Muscle layer of duodenum (tissue), 2 donors: ENCODE measurements around the gene AK5.

Experiments
- H3K27ac ChIP-seq: one replicate; pipeline ENCODE4 v1.7.0; 2013; ENCODE audit warnings: mild to moderate bottlenecking, low read length
- H3K27me3 ChIP-seq: one replicate; pipeline ENCODE4 v1.7.0; 2013; ENCODE audit warnings: low read depth, mild to moderate bottlenecking, control low read depth, low read length
- H3K36me3 ChIP-seq, 2 donors: one replicate each; pipeline ENCODE4 v1.7.0; 2013; ENCODE audit warnings: low read length in 2 of 2, control low read depth in 1 of 2, mild to moderate bottlenecking in 1 of 2; ENCODE audit not compliant: insufficient read depth in 2 of 2, control insufficient read depth in 1 of 2
- H3K4me1 ChIP-seq, 2 donors: one replicate each; pipeline ENCODE4 v1.7.0; 2013; ENCODE audit warnings: low read length in 2 of 2, mild to moderate bottlenecking in 2 of 2, control low read depth in 1 of 2, moderate library complexity in 1 of 2; ENCODE audit not compliant: insufficient read depth in 2 of 2, control insufficient read depth in 1 of 2
- H3K4me3 ChIP-seq, 2 donors: one replicate each; pipeline ENCODE4 v1.7.0; 2013; ENCODE audit warnings: low read length in 2 of 2, low read depth in 1 of 2, mild to moderate bottlenecking in 1 of 2
- H3K9me3 ChIP-seq, 2 donors: one replicate each; pipeline ENCODE4 v1.7.0; 2013; ENCODE audit warnings: low read length in 2 of 2, control low read depth in 1 of 2, mild to moderate bottlenecking in 1 of 2; ENCODE audit not compliant: control insufficient read depth in 1 of 2
- donor health status: healthy.

The AK5 gene

DNA sequence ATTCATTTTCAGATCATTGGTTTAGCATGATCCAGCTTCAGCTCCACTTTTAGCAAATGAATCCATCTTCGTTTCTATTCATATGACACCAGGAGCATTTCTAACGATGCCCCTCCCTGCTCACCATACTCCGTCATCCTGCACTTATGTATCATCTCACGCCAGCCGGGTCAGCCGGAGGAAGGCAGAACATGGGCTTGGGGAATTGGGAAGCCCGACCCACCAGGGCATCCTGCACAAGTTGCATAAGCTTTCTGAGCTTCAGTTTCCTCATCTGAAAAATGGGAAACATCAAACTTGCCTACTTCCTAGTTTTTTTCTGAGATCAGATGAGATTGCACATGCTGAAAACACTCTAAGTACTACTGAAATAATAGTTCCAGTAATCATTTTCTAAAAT is 194.7 kb downstream of the AK5 start:
- H3K4me1 ChIP-seq = no peaks in the 10 kb centered on the region
- no peaks in the 10 kb centered on the region for H3K27me3 ChIP-seq
- no peaks in the 10 kb centered on the region for H3K36me3 ChIP-seq

GRCh38 chr1:77484334-77484733 is 202.5 kb downstream of the AK5 start:
- Histone ChIP-seq H3K27ac (no peak overlapping the region), H3K4me3 (no peak overlapping the region), H3K36me3 (no peaks in the 10 kb centered on the region), H3K4me1 (no peaks in the 10 kb centered on the region), H3K27me3 (no peaks in the 10 kb centered on the region), H3K9me3 (no peaks in the 10 kb centered on the region)

More for the DNA sequence above, 194.7 kb downstream of the AK5 start:
- Histone ChIP-seq H3K4me3 (no peak overlapping the region), H3K9me3 (no peaks in the 10 kb centered on the region), H3K27ac (no peak overlapping the region)

GRCh38 chr1:77484926-77485325 is 203.1 kb downstream of the AK5 start:
- Histone ChIP-seq H3K36me3 (no peaks in the 10 kb centered on the region), H3K9me3 (no peaks in the 10 kb centered on the region), H3K27me3 (no peaks in the 10 kb centered on the region), H3K27ac (no peak overlapping the region), H3K4me1 (no peaks in the 10 kb centered on the region), H3K4me3 (no peak overlapping the region)

GRCh38 chr1:77487631-77488030 is 205.8 kb downstream of the AK5 start:
- Histone ChIP-seq H3K9me3 (no peaks in the 10 kb centered on the region), H3K4me3 (no peak overlapping the region), H3K27ac (no peak overlapping the region), H3K27me3 (no peaks in the 10 kb centered on the region), H3K4me1 (no peaks in the 10 kb centered on the region), H3K36me3 (no peaks in the 10 kb centered on the region)

- no peak overlapping the region for H3K27ac ChIP-seq
Measured at GRCh38 chr1:77489910-77490309, 208.1 kb downstream of the AK5 start.

GRCh38 chr1:77494026-77494425 is 212.2 kb downstream of the AK5 start:
- Histone ChIP-seq H3K4me1 (no peaks in the 10 kb centered on the region), H3K4me3 (no peak overlapping the region), H3K27me3 (no peaks in the 10 kb centered on the region), H3K9me3 (no peaks in the 10 kb centered on the region), H3K27ac (no peak overlapping the region), H3K36me3 (no peaks in the 10 kb centered on the region)

More at GRCh38 chr1:77489910-77490309, 208.1 kb downstream of the AK5 start:
- H3K4me1 ChIP-seq = no peaks in the 10 kb centered on the region
- no peaks in the 10 kb centered on the region for H3K27me3 ChIP-seq
- no peaks in the 10 kb centered on the region for H3K9me3 ChIP-seq
- no peaks in the 10 kb centered on the region for H3K36me3 ChIP-seq
- no peak overlapping the region for H3K4me3 ChIP-seq

DNA sequence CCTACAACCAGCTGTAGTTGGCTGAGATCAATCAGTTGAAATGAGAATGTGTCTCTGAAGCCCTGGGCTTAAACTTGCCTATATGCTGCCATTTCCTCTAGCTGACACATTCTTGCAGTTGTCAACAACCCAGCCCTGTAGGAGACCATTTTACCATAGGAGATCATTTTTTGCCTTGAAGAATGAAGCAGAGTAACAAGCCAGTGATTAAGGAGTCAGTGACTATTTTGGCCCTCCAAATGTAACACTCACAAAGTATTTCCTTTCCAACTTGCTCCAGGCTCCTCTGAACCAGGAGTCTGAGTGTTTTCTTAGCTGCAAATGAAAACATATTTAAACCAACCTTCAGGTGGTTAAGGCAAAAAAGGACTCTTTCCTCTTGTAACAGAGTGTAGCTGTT is 217.1 kb downstream of the AK5 start:
- Histone ChIP-seq H3K9me3 (no peaks in the 10 kb centered on the region), H3K27ac (no peak overlapping the region), H3K27me3 (no peaks in the 10 kb centered on the region), H3K4me1 (no peaks in the 10 kb centered on the region), H3K4me3 (no peak overlapping the region), H3K36me3 (no peaks in the 10 kb centered on the region)

DNA sequence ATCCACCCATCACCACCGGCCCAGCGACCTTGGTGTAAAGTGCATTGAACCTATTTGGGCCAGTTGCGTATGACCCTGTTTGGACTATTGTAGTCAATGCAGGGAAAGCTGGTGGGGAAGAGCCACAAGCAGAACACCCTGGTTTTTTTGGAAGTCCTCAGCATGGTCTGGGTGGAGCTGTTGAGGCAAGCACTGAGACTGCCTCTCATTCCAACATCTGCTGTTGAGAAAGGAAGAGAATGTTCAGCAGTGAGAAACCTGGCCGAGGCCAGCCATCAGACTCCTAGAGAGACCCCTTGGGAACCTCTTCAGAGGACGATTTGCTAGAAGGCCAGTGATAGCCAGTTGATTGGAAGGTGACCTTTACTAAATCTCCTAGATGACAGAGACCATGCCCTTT is 217.6 kb downstream of the AK5 start:
- H3K27ac ChIP-seq = no peak overlapping the region

DNA sequence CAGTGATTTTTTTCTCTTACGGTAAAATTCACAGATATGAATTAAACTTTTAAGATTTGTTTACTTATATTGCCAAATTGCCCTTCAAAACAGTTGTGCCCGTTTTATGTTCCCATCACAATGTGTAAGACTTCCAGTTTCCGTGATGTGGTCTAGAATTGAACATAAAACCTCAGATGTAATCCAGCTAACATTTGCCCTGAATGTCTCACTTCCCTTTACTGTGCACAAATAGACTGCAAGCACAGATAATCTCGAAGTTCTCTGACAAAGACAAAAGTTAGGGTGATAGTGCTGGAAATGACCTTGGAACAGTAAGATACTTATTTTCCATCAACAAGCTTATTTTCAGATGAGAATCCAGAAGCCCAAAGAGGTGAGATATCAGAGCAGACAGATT is 223.2 kb downstream of the AK5 start:
- no peak overlapping the region for H3K4me3 ChIP-seq

More for the DNA sequence above, 217.6 kb downstream of the AK5 start:
- no peaks in the 10 kb centered on the region for H3K4me1 ChIP-seq
- no peak overlapping the region for H3K4me3 ChIP-seq
- H3K36me3 ChIP-seq = no peaks in the 10 kb centered on the region
- H3K27me3 ChIP-seq = no peaks in the 10 kb centered on the region
- H3K9me3 ChIP-seq = no peaks in the 10 kb centered on the region

GRCh38 chr1:77506771-77507170 is 225.0 kb downstream of the AK5 start:
- H3K4me3 ChIP-seq = no peak overlapping the region
- no peaks in the 10 kb centered on the region for H3K4me1 ChIP-seq
- no peaks in the 10 kb centered on the region for H3K9me3 ChIP-seq
- no peaks in the 10 kb centered on the region for H3K27me3 ChIP-seq
- H3K27ac ChIP-seq = no peak overlapping the region
- no peaks in the 10 kb centered on the region for H3K36me3 ChIP-seq

More for the DNA sequence above, 223.2 kb downstream of the AK5 start:
- Histone ChIP-seq H3K27me3 (no peaks in the 10 kb centered on the region), H3K36me3 (no peaks in the 10 kb centered on the region), H3K27ac (no peak overlapping the region), H3K9me3 (no peaks in the 10 kb centered on the region), H3K4me1 (no peaks in the 10 kb centered on the region)

GRCh38 chr1:77509051-77509492 is 227.3 kb downstream of the AK5 start:
- H3K4me1 ChIP-seq = no peaks in the 10 kb centered on the region
- no peaks in the 10 kb centered on the region for H3K36me3 ChIP-seq
- no peak overlapping the region for H3K4me3 ChIP-seq

GRCh38 chr1:77509898-77510297 is 228.1 kb downstream of the AK5 start:
- H3K27ac ChIP-seq = no peak overlapping the region

More at GRCh38 chr1:77509051-77509492, 227.3 kb downstream of the AK5 start:
- H3K27ac ChIP-seq = no peak overlapping the region
- no peaks in the 10 kb centered on the region for H3K27me3 ChIP-seq
- H3K9me3 ChIP-seq = no peaks in the 10 kb centered on the region

More at GRCh38 chr1:77509898-77510297, 228.1 kb downstream of the AK5 start:
- no peaks in the 10 kb centered on the region for H3K9me3 ChIP-seq
- H3K36me3 ChIP-seq = no peaks in the 10 kb centered on the region
- no peak overlapping the region for H3K4me3 ChIP-seq
- H3K4me1 ChIP-seq = peaks cover 0 to 2% of the 10 kb centered on the region in 2 donors
- no peaks in the 10 kb centered on the region for H3K27me3 ChIP-seq
